Stimulated activated CD8-positive, alpha-beta memory T cell treated with anti-CD3 and anti-CD28 coated beads, Interleukin-12 subunit alpha, Interleukin-12 subunit beta, amount 100 ng/mL, for 1 hour (primary cell): ENCODE data around the gene KRTAP10-7.
"Not testable (repeated sequence)": the region's sequence is repeated elsewhere in the genome, so short reads cannot be mapped to it uniquely, and the experiment has no call there.

Experiments
- DNase-seq: peaks from one replicate; pipeline ENCODE4 v3.0.0-alpha.2; 2020; ENCODE audit warnings: low read depth

KRTAP10-7 gene

DNA sequence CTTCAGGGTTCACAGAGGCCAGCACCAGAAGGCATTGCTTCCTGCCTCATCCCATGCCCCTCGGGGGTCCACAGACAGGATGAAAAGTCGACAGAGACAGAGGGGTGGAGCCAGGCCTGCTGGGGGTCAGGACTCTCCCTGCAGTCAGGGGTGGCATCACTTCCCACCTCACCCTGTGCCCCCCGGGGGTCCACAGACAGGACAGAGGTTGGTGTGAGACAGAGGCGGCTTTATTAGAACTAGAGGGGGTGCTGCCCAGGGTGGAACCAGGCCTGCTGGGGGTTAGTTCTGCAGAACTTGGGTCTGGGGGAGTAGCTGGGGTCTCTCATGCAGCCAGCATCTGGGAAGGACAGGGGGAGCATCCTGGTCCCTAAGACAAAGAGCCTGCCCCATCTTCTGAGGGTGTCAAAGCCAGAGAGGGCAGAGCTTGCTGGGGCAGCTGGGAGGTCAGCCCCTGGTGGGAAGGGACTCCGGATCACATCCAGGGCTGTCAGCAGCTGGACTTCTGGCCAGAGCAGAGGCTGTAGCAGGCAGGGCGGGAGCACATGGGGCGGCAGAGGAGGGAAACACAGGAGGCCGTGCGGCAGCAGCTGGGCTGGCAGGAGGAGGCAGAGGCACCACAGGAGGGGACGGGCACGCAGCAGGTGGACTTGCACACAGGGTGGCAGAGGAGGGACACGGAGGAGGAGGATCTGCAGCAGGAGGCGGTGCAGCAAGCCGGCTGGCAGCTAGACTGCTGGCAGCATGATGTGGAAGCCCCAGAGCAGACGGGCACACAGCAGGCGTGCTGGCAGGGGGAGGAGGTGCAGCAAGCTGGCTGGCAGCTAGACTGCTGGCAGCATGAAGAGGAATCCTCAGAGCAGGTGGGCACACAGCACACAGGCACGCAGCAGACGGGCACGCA is 9.2 kb upstream of the KRTAP10-7 start:
- DNase-seq: not testable (repeated sequence)

GRCh38 chr21:44591801-44592130 is 8.6 kb upstream of the KRTAP10-7 start:
- not testable (repeated sequence) for DNase-seq

DNA sequence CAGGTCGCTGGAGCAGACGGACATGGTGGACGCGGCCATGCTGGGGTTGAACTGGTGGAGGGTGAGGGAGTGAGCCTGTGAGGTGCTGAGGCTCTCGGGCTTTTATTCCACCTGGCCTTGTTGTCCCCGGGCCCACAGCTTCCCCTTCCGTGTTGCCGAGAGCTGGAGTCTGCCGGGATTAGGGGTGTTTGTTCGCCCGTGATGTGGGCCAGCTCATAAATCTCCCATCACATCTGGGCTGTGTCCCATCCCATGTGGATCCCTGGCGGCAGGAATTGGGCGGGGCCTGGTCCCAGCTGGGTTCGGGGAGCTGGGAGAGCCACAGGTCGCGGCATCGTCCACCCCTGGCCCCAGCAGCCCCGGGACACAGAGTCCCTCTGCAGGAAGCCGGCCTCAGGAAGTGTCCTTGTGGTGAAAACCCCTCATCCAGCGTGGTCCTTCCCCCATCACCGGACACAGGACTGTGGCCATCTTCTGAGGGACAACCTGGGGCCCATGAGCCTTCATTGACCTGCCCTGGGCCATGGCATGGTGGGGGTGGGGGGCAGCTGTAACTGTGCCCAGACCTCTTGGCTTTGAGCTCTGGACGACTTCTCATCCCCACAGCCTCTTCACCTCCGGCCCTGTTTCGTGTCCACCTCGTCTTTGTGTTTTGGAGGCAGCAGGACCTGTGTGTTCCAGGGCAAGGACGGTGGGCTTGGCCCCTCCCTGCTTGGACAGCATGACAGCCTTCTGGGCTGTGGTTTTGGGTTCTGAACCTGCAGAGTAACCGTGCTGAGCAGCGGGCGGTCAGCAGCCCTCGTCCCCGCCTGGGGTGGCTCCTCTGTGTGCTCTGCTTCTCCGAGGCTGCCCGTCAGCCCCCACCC is 7.7 kb upstream of the KRTAP10-7 start, which contains the start of gene KRTAP10-6:
Gene KRTAP10-6 (minus strand): TSS at position 60 of the 866 bp plus-strand sequence. CDS start 21 bp downstream, at position 39.
- no peak for DNase-seq

DNA sequence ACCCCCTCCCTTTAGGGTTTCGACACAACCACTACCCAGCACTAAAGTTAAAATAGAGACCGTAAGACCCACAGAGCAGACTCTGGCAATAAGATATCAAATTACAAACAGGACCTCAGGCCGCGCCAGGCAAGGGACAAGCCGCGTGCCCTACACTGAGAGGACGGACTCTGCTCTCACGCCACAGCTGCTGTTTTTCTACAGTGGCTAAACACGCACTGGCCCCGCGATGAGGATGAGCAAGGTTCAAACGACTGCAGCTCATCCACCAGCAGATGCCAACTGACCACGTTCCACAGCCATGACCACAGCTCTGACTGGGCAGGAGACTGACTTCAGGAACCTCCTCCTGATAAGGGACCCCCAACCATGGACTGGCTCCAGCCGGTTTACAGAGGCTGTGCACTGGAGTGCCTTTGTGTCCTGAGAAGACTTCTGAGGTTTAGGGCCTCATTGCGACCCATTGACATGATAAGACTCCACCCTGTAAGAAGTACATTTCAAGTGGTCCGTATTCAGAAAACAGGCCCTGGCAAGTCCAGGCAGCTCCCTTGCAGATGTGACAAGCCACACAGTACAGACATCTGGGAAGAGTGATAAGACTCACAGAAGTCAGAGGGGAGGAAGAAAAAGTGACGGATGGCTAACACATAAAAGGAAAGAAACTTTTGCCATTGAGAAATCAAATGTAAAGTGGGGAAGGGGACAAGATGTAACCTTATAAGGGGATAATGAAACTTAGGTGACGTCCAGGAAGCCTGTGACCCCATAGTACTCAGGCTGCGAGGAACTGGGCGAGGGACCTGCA is 6.6 kb upstream of the KRTAP10-7 start:
- no peak for DNase-seq

- no peak for DNase-seq
These were observed 5.9 kb upstream of the KRTAP10-7 start for GRCh38 chr21:44594406-44594916.

DNA sequence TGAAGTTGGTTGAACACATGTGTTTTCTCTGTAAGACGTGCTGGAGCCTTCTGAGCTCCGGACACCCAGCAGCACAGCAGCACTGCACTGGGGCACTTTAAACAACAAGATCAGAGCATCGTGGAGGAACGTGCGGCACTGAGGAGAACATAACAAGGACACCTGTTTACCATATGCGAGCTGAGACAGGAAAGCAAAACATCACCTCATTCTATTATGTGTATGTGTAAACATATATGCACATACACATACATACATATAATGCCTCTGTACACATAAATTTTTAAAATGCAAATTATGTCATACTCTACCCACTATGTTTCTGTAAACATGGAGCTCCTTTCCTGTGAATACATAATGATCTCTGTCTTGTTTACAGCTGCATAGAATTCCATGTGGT is 4.9 kb upstream of the KRTAP10-7 start:
- no peak for DNase-seq

- DNase-seq: no peak
These were observed 4.2 kb upstream of the KRTAP10-7 start for GRCh38 chr21:44596068-44596725.

DNA sequence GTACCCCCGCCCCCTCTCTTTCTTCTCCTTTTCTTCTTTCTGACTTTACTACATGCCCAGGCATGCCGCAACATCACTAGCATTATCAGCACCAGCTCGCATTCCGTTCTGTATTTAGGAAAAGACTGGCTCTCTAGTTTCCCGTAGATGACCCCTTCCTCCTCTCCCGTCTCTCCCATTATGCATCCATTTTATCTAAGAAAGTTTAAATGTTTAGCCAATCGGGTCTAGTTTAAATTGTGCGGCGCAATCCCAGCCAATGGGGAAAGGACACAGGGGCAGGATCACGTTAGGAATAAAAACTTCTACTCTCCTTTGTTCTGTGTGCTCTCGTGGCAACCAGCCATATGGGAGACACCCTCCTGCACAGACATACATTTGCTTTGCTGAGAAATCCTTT is 2.3 kb upstream of the KRTAP10-7 start:
- no peak for DNase-seq

DNA sequence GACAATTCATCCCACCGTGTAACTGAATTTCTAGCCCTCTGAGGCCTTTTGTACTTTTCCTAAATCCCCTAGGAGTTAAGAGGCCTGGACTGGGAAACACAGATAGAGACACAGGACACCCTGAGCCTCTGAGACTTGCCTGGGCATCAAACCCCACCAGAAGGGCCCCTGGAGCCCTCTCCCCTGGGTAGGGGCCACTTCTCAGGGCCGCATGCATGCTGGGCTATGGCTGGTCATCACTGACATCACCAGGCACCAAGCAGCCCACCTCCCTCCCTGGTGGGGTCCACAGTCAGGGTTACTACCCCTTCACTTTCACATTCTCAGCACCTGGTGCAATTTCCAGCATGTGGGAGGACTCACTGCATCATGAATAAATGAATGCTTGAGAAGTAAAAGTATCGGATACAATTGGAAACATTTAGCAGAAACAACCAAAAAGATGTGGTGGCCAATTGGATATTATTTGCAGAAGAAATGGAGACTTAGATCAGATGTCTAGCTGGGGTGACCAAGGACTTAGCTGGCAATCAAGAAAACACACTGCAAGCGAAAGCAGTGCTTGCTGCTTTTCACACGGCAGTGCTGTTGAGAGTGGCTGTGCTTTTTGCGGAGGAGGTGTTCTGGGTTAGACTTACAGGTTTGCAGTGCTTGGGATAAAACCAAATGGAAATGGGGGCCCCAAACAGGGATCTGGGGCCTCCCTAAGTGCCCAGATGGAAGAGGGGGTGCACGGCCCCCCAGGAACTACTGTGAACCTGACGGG is 950 bp upstream of the KRTAP10-7 start:
- DNase-seq: no peak

GRCh38 chr21:44601091-44601490 is 694 bp downstream of the KRTAP10-7 start:
- not testable (repeated sequence) for DNase-seq

DNA sequence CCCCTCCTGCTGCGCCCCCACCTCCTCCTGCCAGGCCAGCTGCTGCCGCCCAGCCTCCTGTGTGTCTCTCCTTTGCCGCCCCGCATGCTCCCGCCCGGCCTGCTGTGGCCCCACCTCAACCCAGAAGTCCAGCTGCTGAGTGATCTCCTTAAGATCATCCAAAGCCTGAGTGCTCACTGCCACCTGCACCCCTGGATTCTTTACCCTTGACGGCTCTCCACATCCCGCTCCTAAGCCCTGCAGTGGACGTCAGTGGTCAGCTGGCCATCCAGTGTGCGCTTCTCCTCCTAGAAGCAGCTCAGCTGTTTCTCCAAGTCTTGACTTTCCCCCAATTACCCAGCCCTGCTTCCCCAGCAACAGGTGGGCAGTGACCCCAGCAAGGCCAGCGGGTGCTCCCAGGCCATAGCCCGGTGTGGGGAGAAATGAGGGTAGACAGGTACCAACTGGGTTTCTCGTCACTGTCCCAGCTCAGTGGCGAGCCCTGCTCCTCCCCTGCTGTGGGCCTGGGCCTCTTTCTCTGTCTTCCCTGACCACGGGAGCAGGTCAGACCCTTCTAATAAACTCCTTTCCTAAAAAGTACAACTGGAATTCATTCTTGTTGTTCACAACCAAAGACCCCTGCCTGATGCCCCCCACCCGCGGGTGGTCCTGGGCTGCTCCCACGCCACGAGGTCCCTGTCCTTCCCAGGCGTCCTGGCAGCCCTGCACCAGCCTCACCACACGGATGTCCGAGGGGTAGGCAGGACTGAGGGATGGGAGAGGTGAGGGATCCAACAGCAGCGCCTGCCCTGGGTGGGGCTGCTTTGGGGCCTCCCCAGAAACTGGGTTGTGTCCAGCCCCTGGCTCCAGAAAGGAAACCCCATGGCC is 1.4 kb downstream of the KRTAP10-7 start:
- no peak for DNase-seq

GRCh38 chr21:44602463-44602850 is 2.1 kb downstream of the KRTAP10-7 start:
- DNase-seq: no peak

GRCh38 chr21:44603109-44603875 is 2.9 kb downstream of the KRTAP10-7 start:
- no peak for DNase-seq

- no peak for DNase-seq
These were observed 3.5 kb downstream of the KRTAP10-7 start for GRCh38 chr21:44603911-44604310.

DNA sequence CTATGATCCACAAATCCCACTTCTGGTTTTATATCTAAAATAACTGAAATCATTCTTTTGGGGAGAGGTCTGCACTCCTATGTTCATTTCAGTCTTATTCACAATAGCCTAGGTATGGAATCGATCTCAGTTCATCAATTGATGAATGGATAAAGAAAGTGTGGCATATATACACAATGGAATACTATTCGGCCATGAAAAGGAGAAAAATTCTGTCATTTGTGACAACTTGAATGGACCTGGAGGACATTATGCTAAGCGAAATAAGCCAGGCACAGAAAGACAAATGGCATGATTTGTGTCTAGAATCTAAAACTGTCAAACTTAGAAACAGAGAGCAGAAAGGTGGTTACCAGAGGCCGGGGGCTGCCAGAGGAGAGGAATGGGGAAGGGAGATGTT is 6.1 kb downstream of the KRTAP10-7 start:
- DNase-seq: no peak

DNA sequence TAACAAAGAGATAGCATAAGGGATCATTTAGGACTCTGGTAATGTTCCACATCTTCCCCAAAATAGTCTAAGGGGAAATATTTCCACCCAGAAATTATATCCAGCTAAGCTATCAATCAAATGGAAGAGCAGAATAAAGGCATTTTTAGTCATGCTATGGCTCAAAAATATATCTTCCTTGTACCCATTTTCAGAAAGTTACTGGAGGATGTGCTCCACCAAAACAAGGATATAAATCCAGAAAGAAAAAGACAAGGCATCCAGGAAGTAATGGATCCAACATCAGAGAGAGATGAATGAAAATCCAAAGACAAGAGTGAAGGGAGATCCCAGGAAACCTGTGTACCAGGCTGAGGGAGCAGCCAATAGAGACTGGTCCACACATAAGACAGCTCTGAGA is 8.8 kb downstream of the KRTAP10-7 start:
- DNase-seq: no peak

GRCh38 chr21:44610157-44610843 is 9.9 kb downstream of the KRTAP10-7 start:
- DNase-seq: not testable (repeated sequence)

DNA sequence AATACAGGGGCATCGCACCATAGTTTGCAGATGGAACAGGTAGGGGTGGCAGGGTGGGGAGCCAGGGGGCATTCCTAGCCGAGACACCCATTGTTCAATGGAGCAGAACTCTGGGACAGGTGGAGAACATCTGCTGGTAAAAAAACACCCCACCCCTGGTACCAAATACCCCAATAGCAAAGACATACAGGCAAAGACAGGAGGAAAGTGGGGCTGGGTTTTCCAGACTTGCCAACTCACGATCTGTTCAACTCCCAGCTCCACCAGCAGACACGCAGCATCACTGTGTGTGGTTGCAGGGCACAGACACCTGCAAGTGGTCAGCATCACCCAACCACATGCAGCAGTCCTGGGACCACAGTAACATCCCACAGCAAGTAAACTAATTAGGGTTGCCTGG is 11.2 kb downstream of the KRTAP10-7 start:
- no peak for DNase-seq
